Measurements from ENCODE around the gene SNRK.

The SNRK gene

DNA sequence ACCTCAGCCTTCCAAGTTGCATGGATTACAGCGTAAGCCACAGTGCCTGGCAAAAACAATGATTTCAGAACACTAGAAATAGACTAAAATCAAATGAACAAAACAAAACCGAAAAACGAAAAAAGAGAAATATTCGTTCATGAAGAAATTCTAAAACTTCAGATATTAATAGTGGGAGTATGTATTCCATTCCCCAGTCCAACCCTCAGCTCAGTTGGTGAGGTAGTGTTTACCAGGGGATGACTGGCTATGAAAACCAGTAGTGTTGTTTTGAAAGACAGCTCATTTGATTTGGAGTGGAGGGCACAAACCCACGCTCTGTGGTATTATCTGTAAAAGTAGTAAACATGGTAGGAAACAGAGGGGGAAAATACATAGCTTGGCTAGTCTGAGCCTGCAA lies 6.8 kb upstream of the SNRK start:
- no peak for TF ChIP-seq CTCF (IDR thresholded peaks at IDR 0.05; ENCODE audit: control extremely low read depth, extremely low read depth, low read depth, missing control alignments)
- no peak for DNase-seq (ENCODE audit: extremely low spot score)
- POLR2A ChIA-PET, result no interaction called here
- CTCF ChIA-PET, result interaction anchor here (0.7 to 1.1 kb wide), 2 partner anchors 16 to 699 kb away, joined by 3 read pairs; no protein-coding TSS in a partner anchor

GRCh38 chr3:43281020-43281419 lies 5.3 kb upstream of the SNRK start:
- DNase-seq (ENCODE audit: extremely low spot score), result no peak
- ChIA-PET CTCF (no interaction called here), POLR2A (no interaction called here)
- TF ChIP-seq CTCF (IDR thresholded peaks at IDR 0.05; ENCODE audit: control extremely low read depth, extremely low read depth, low read depth, missing control alignments), result no peak

- no peak for DNase-seq (ENCODE audit: extremely low spot score)
- TF ChIP-seq CTCF (IDR thresholded peaks at IDR 0.05; ENCODE audit: control extremely low read depth, extremely low read depth, low read depth, missing control alignments), result no peak
- CTCF ChIA-PET, result interaction anchor here (2.4 kb wide), 1 partner anchor 31 kb away, joined by 5 read pairs; no protein-coding TSS in a partner anchor
- POLR2A ChIA-PET, result no interaction called here
Measured at GRCh38 chr3:43284171-43284570, 2.2 kb upstream of the SNRK start.

GRCh38 chr3:43285644-43286043 lies 696 bp upstream of the SNRK start:
- POLR2A ChIA-PET, result no interaction called here
- CTCF ChIA-PET, result interaction anchor here (1.3 to 2.4 kb wide), 2 partner anchors 11 to 29 kb away, joined by 5 read pairs; no protein-coding TSS in a partner anchor
- TF ChIP-seq CTCF (IDR thresholded peaks at IDR 0.05; ENCODE audit: control extremely low read depth, extremely low read depth, low read depth, missing control alignments), result no peak
- DNase-seq (ENCODE audit: extremely low spot score), result no peak

DNA sequence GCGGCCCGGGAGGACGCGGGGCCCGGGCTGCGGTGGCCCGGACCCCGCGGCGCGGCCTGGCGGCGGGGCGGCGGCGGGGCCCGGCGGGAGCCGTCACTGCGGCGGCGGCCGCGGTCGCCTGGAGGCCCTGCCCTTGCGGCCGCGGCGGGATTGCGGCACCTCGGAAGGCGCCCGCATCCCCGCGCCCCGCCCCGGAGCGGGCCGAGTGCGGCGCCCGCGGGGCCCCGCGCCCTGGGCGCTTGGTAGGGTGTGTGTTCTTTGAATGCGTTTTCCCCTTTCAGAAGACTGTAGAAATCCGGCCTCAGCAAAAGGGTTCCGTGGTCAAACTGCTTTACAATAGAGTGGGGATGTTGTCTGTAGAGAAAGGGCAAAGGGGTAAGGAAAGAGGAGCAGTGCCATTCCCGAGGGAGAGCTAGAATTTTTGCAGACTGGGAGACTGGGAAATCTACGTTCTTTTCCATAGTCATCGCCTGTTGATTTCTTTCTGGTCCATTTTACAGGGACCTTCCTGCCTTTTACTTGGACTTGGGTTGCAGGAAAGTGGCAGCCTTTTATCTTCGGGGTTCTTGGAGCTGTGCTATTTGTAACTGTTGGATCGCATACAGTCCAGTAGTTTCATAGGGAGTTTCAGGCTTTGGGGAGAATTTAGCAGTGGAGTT lies 630 bp downstream of the SNRK start:
- DNase-seq (ENCODE audit: extremely low spot score), result peak; percentile 26
- POLR2A ChIA-PET, result interaction anchor here (0.5 kb wide), 1 partner anchor 42 kb away, joined by 3 read pairs; no protein-coding TSS in a partner anchor
- TF ChIP-seq CTCF (IDR thresholded peaks at IDR 0.05; ENCODE audit: control extremely low read depth, extremely low read depth, low read depth, missing control alignments), result no peak
- CTCF ChIA-PET, result interaction anchor here (1.3 kb wide), 1 partner anchor 9 kb away, joined by 5 read pairs; no protein-coding TSS in a partner anchor

DNA sequence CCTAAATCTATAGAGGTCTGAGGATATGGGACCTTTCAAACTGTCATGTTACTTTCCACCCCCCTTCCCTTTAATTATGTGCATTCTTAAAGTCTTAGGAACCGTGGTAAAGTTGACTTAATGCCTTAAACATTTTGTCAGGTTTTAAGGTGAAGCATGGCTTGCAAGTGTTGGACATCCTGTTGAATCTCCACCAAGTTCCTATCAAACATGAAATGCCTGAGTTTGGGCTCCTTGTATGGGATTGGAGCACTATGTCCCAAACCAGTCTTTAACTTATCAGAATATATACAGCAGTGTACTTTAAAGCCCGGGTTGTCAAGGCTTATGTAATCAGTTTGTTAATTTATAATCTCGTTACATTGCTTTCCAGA lies 1.1 kb downstream of the SNRK start:
- DNase-seq (ENCODE audit: extremely low spot score), result no peak
- ChIA-PET CTCF (no interaction called here), POLR2A (no interaction called here)
- TF ChIP-seq CTCF (IDR thresholded peaks at IDR 0.05; ENCODE audit: control extremely low read depth, extremely low read depth, low read depth, missing control alignments), result no peak
